Activated CD8-positive, alpha-beta memory T cell treated with anti-CD3 and anti-CD28 coated beads, Interleukin-2, amount 50 U/mL, for 24 hours (primary cell): ENCODE results near the gene PRKCQ.

Source experiments
- DNase-seq: peaks from one replicate; pipeline ENCODE4 v3.0.0-alpha.2; 2020; ENCODE audit errors: extremely low read depth

PRKCQ gene

GRCh38 chr10:6567884-6568283 lies 12.2 kb downstream of the PRKCQ start:
- DNase-seq, result no peak

GRCh38 chr10:6567203-6567703 lies 12.8 kb downstream of the PRKCQ start:
- no peak for DNase-seq

GRCh38 chr10:6565588-6565987 lies 14.5 kb downstream of the PRKCQ start:
- no peak for DNase-seq

DNA sequence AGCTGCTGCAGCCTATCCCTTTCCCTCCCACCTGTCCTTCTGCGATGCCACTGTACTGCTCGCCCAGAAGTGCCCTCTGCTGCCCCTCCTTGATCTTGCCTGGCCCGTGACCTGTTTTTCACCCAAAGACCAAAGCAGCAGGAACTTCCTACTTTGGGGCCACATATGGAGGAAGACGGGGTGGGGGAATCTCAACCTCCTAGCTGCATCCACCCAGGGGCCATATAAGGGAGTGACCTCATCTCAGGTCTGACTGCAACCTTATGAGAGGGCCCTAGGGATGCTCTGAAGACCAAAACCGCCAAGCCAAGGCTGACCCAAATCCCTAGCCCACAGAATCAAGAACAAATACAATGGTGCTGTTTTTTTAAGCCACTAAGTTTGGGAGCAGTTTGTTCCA lies 15.7 kb downstream of the PRKCQ start:
- no peak for DNase-seq

- no peak for DNase-seq
Measured at GRCh38 chr10:6563731-6564130, 16.3 kb downstream of the PRKCQ start.

DNA sequence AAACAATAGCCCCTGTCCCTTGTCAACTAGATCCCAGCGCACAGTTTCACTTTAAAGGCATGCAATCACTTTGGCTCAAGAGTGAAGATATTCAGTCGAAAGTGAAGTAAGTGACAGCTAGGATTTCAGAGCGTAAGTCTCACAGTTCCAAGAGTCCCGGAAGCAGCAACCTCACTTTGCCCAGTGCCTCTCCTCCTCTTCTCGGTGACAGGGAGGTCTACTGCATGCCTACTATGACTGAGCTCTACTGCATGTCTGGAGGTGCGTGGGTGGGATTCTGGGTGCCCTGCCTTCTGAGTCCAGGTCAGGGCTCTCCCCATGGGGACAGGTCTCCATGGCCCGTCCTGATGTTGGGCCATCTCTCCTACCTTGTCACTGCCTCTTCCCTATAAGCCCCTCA lies 17.0 kb downstream of the PRKCQ start:
- no peak for DNase-seq

DNA sequence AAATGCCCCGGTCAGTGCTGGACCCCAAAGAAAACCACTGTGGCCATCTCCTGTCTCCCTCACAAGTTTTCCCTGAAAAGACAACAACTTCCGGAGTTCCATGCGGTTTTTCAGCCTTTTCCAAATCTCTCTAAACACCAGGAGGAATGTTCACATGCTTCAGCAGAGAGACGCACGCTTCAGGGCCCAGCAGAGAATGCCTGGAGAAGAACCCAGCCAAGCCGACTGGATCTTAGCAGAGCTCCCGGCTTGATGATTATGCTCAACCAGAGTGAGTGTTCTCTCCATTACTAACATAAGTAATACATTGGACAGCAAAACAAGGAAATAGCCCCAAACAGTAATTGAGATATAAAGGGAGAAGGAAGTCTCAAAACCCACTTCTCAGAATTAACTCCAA lies 17.9 kb downstream of the PRKCQ start:
- no peak for DNase-seq

- DNase-seq, result no peak
Measured at GRCh38 chr10:6561552-6561951, 18.5 kb downstream of the PRKCQ start.

GRCh38 chr10:6558759-6559461 lies 21.2 kb downstream of the PRKCQ start:
- DNase-seq, result no peak

GRCh38 chr10:6558272-6558671 lies 21.8 kb downstream of the PRKCQ start:
- DNase-seq, result no peak

- no peak for DNase-seq
Measured at GRCh38 chr10:6553937-6554336, 26.1 kb downstream of the PRKCQ start.

GRCh38 chr10:6543431-6544005 lies 36.6 kb downstream of the PRKCQ start:
- peak; percentile 12 for DNase-seq

- no peak for DNase-seq
Measured at GRCh38 chr10:6542999-6543430, 37.1 kb downstream of the PRKCQ start.

DNA sequence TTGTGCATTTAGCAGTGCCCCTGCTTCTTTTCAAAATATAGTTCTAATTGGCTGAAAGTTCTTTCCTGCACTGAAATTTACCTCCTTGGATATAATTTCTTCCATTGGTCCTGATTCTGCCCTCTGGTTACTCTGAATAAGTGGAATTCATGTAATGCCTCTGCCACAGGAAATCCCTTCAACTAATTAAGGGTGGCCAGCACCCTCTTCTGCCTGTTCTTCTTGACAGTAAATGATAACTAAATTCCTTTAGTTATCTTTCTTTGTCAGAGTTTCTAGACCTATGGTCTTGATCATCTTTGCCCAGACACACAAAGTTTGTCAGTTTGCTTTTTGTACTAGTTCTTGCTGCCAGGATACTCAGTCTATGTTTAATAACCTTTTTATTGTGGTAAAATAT lies 40.2 kb downstream of the PRKCQ start:
- DNase-seq, result no peak

DNA sequence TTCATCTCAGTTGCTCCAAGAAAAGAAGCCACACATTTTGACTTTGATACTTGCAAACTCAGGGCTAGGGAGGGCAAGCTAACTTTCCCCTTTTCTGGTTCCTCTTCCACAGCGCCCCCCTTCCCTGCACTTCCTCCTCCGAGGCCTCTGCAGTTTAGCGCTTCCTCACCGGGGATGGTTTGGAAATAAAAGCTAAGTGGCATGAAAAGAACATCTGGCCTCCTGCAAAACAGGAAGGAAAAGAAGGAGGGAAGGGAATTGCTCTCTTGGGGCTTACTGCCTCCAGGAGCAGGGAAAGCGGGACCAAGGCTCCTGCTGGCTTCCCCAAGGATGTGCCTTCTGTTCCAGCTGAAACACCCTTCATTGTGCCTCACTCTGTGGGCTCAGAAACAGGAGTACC lies 42.3 kb downstream of the PRKCQ start:
- no peak for DNase-seq

DNA sequence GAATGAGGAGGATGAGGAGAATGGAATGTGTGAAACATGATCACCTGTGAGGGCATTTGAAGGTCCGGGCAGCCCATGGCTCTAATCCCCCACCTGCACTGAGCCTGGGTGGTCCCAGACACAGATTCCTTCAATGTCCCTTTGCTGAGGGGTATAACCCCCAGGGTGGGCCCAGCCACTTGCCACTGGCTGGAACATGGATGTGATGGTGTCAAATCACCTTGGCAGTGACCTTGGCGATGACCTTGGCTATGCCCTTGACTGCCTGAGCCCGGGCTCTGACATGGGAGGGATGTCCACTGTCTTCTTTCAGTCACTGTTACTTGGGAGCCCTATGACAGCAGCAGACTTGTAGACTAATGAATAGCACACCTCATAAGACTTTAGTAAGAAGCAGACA lies 44.0 kb downstream of the PRKCQ start:
- no peak for DNase-seq

GRCh38 chr10:6535156-6535764 lies 44.8 kb downstream of the PRKCQ start:
- DNase-seq, result no peak

GRCh38 chr10:6532321-6532720 lies 47.8 kb downstream of the PRKCQ start:
- DNase-seq, result no peak

GRCh38 chr10:6530966-6531365 lies 49.1 kb downstream of the PRKCQ start:
- DNase-seq, result no peak

GRCh38 chr10:6530211-6530840 lies 49.8 kb downstream of the PRKCQ start:
- peak; percentile 44 for DNase-seq

DNA sequence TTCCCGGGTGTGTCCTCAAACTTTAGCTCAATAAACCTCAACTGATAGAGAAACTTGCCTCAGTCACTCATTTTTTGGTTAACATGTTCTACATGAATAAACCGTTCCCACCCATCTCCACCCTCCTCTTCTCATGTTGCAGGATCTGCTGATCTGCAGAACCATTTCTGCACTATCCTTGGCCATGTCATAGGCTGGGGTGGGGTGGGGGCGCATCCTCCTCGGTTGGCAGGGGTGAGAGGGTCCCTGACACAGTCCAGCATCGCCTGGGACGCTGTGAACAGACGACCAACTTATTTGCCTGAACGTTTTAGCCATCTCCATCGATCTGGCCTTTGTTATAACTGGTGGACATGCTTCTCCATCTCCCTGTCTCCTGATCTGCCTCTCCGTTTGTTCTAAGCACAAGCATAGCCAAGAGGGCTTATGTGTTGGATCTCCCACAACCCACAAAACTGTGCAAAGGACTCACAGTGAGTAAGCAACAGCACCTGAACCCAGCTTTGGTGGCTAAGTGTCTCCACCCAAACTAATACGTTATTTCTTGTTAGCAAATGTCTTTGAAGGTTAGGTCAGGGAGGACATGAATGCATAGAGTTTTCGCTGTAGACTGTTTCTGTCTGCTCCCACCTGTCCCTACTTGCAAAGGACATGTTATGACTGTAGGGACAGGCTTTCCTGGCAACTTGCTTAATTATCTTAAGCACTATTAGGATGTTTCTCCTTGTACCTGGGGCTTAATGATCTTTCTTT lies 51.7 kb downstream of the PRKCQ start:
- DNase-seq, result no peak

GRCh38 chr10:6525599-6526165 lies 54.4 kb downstream of the PRKCQ start:
- DNase-seq, result no peak
